ENCODE measurements around the gene GPC5.

GRCh38 chr13:92403606-92404005 lies 1005.2 kb downstream of the GPC5 start:
- TF ChIP-seq POLR2A (IDR thresholded peaks at IDR 0.05): no peak
- TF ChIP-seq POLR2AphosphoS5 (IDR thresholded peaks at IDR 0.05): no peak
- TF ChIP-seq CTCF (IDR thresholded peaks at IDR 0.05): no peak
- TF ChIP-seq EP300 (IDR thresholded peaks at IDR 0.05): no peak
